Ecto neural progenitor cell (in vitro differentiated cells): ENCODE data around the gene LETM1.

Experiments
- DNase-seq: peaks from one replicate; pipeline ENCODE4 v3.0.0-alpha.2; 2018; ENCODE audit warnings: low spot score

Gene LETM1

DNA sequence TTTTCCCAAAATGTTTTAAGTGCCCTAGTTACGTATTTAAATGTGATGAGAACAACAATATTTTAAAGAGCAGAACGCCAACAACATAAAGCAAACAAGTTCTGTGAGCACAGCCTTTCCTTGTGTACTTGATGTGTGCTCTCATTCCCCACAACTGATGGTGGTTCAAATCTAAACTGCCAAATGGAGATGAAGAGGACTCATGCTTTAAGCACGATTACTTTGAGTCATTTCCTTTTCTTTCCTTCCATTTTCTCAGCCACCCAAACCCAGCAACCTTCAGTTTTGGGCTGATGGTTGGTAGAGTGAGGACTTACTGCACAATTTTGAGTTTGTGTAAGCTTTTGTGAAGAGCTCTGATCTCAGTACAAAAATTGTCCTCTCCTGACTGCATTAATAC lies 16.9 kb upstream of the LETM1 start:
- no peak for DNase-seq

DNA sequence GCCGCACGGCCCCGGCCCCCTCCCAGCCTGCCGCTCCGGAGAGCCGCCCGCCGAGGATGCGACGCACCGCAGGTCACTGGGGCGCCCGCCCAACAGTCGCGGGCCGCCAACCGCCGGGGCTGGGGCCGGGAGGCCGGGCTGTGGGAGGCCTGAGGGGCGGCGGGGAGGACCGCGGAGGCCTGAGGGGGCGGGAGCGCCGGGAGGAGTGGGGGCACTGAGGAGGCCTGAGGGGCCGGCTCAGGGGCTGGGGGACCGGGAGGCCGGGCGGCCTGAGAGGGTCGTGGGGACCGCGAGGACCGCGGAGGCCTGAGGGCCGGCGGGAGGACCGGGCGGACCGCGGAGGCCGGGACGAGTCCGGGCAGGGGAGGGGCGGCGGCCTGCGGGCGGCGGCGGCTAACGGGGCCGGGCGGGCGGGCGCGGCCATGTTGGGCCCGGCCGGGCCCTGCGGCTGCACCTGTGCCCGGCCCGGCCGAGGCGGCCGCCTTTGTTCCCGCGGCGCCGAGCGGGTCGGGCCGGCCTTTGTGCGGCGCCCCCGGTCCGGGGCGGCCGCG lies 15.6 kb upstream of the LETM1 start:
- DNase-seq: peak; percentile 81

GRCh38 chr4:1870578-1871443 lies 14.9 kb upstream of the LETM1 start, which contains the start of gene NSD2:
TSS of gene NSD2 (plus strand) at chr4:1871393. CDS start at chr4:1900655, 29,262 bp downstream.
- peak; percentile 94 for DNase-seq

- no peak for DNase-seq
Measured at GRCh38 chr4:1870328-1870577, 14.3 kb upstream of the LETM1 start.

- DNase-seq: no peak
Measured at GRCh38 chr4:1869530-1870327, 13.8 kb upstream of the LETM1 start.

- DNase-seq: no peak
Measured at GRCh38 chr4:1868912-1869311, 13.0 kb upstream of the LETM1 start.

GRCh38 chr4:1868293-1868692 lies 12.3 kb upstream of the LETM1 start:
- DNase-seq: no peak

GRCh38 chr4:1866189-1866661 lies 10.3 kb upstream of the LETM1 start:
- DNase-seq: no peak

DNA sequence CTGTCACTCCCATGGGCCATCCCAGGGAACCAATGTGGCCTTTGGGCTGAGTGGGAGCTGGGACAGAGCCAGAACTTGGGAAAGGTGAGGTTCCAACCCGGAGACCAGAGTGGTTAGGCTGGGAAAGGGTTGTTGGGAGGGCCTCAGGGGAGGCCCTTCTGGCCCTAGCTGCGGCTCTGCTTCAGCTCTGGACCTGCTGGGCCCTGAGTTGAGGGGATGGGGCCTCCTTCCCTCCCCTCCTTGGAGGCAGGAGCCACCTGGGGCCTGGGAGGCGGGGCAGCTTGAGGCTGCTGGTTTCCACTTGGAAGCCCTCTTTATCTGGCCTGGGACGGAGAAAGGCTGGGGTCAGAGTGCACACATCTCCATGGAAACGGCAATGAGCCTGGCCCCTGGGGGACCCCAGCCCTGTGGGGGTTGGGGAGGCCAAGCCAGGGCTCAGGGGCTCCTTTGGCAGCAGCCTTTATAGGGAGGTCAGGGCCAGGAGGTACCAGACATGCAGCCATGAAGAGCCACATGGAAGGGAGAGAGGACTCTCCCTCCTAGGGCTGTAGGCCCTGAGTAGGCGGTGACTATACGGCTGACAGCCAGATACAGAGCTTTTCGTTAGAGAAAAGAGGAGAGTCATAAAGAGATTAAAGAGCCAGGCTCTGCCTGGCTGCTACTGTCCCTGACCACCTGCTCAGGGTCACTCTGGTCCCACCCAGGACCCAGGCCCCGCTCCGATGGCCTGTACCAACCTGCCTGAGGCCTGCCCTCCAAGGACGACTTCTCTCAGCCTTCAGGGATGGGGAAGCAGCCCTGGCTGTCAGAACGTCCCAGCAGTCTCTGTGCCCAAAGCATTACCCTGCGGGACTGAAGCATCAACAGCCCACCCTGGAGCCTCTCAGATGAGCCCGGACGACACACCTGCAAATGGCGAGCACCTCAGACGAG lies 8.4 kb upstream of the LETM1 start:
- peak; percentile 85 for DNase-seq

DNA sequence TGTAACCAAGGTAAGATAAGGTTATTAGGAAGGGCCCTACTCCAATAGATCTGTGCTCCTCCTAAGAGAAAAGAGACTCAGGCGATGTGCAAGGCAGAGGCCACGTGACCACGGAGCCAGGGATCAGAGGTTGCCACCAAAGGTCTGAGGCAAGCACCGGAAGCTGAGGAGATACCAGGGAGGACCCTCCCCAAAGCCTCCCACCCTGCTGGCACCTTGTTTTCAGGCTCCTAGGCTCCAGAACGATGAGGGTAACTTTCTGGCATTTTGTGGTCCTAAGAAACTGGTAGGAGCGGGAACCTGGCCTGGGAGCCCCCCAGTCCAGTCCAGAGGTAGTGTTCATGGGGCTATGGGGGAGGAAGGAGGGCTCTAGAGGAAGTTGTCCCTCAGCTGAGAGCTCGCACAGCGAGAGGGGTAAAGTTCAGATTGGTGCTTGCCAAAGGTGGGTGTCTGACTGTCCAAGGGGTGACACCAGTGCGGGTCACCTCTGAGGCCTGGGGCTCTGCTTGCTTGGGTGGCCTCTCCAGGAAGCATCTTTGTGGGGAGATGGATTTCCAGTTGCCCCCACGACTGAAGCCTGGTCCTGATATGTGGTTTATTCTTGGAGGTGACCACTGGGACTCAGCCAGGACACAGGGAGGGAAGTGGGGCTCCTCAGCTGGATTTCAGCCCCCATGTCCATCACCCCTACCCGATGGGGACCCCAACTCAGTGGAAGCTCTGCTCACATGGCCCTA lies 7.5 kb upstream of the LETM1 start:
- DNase-seq: no peak

DNA sequence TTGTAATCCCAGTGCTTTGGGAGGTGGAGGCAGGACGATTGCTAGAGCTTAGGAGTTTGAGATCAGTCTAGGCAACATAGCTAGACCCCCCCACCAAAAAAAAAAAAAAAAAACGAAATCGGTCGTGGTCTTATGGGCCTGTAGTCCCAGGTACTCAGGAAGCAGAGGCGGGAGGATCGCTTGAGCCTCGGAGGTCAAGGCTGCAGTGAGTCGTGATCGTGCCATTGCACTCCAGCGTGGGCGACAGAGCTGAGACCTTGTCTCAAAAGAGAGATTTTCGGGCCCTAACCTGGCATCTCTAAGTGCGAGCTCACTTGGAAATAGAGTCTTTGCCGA lies 7.0 kb upstream of the LETM1 start:
- no peak for DNase-seq

GRCh38 chr4:1862055-1862911 lies 6.3 kb upstream of the LETM1 start:
- DNase-seq: no peak

DNA sequence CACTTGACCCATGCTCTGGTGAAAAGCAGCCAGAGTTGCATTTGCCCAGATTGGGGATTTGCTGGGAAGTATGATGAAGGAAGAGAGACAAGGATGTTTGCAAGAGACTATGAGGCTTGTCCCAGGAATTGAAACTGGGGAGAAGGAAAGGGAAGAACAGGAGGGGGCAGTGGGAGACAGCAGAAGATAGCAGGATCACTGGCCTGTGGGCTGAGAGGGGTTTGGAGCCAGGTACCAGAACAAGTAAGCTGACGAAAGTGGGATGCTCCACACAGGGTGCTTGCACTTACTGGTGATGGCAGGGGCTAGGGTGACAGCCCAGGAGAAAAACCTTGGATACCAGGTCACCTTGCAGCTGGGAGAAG lies 3.4 kb upstream of the LETM1 start:
- no peak for DNase-seq

GRCh38 chr4:1857931-1858330 lies 2.0 kb upstream of the LETM1 start:
- DNase-seq: no peak

DNA sequence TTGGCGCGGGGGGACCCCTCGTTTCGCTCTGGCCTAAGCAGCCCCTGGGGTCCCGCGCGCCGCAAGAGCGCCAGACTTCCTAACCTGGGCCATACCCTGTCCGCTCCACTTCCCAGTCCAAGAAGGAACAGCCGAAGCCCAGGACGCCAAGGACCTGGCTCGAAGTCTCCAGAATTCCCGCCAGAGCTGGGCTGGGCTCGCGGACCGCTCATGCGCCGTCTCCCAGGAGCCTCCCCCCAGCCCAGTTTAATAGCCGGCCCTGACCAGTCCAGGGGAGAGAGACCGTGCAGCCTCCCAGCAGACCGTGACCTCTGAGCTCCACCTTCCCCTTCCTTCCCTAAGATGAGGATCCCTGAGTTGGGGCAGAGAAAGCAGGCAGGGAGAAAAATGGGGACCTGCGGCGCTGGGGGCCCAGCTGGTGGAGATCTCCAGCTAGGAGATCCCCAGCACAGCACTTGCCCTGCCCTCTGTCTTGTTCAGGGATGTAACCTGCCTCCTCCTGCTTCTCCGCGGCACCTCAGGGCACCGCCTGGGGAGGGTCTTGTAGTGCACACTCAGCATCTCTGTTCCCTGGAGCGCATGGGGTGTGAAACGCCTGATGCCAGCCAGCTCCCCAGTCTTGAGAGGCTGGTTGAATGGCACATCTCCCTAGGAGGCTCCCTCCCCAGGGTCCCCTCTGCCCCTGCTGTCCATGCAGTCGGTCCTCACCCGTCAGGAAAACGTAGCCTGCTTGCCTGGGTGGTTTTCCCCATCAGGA lies 1.2 kb upstream of the LETM1 start:
- DNase-seq: no peak

GRCh38 chr4:1855333-1856070 lies 454 bp downstream of the LETM1 start:
- DNase-seq: peak; percentile 62

DNA sequence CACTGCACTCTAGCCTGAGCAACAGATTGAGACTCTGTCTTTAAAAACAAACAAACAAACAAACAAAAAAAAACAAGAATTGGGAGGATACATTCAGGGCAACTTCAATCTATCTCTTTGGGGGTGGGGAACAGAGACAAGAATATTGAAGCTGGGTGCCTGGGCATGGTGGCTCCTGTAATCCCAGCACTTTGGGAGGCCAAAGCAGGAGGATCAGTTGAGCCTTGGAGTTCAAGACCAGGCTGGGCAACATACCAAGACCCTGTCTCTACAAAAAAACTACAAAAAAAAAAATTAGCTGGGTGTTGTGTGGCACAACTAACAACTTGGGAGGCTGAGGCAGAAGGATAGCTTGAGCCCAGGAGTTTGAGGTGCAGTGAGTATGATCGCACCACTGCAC lies 1.2 kb downstream of the LETM1 start:
- no peak for DNase-seq

GRCh38 chr4:1852904-1853623 lies 2.9 kb downstream of the LETM1 start:
- no peak for DNase-seq
